GM12891 (cell line): ENCODE measurements around the gene WDR3.

Source experiments
- PAX5 ChIP-seq: IDR thresholded peaks from 2 replicates; pipeline ENCODE4 v1.6.1; 2011; ENCODE audit warnings: low read length, moderate library complexity, mild to moderate bottlenecking; ENCODE audit not compliant: insufficient read depth, severe bottlenecking
- POLR2A ChIP-seq: IDR thresholded peaks from 2 replicates; pipeline ENCODE4 v1.6.1; 2011; ENCODE audit warnings: low read depth, low read length, control low read depth
- POLR2AphosphoS5 ChIP-seq: IDR thresholded peaks from 2 replicates; pipeline ENCODE4 v1.6.1; 2011; ENCODE audit warnings: low read depth, low read length, control low read depth
- POU2F2 ChIP-seq: IDR thresholded peaks from 2 replicates; pipeline ENCODE4 v1.6.1; 2011; ENCODE audit warnings: low read depth, mild to moderate bottlenecking, control low read depth, low read length, moderate library complexity
- SPI1 ChIP-seq: IDR thresholded peaks from 2 replicates; pipeline ENCODE4 v1.6.1; 2011; ENCODE audit warnings: low read depth, low read length, control low read depth
- TAF1 ChIP-seq: IDR thresholded peaks from 2 replicates; pipeline ENCODE4 v1.6.1; 2011; ENCODE audit warnings: low read depth, low read length, control low read depth

DNA sequence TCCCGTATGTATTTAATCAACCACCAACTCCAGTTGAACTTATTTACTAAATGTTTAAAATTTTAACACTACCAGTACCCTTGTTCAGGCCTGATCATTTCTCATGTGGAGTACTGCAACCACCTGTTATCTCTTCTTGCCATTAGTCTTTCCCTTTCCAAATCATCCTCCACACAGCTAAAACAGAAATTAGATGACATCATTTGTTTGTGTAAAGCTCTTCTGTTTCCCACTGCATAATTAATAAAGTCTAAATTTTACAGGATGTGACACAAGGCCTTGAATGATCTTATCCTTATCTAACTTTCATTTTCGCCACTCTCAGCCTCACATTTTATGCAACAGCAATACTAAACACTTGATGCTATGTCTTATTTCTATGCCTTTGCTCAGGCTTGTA, 24.5 kb upstream of the WDR3 start:
- no peak for TF ChIP-seq POLR2A
- TF ChIP-seq POLR2AphosphoS5 = no peak
- TF ChIP-seq POU2F2 = no peak
- no peak for TF ChIP-seq TAF1
- no peak for TF ChIP-seq SPI1
- no peak for TF ChIP-seq PAX5
